GM18505 (cell line): Measurements from ENCODE around the gene MAPKAP1.

ENCODE experiments used
- ATAC-seq: cut with Tn5 transposase; IDR thresholded peaks from one replicate; pipeline ENCODE4 v1.9.1; 2021; ENCODE audit not compliant: unreplicated experiment
- POLR2A ChIP-seq: IDR thresholded peaks from 4 replicates; pipeline ENCODE4 v1.6.1; 2011; ENCODE audit warnings: borderline replicate concordance; ENCODE audit not compliant: insufficient read depth, insufficient read length; ENCODE audit errors: extremely low read depth

Gene MAPKAP1

GRCh38 chr9:125558453-125559092, 148.4 kb downstream of the MAPKAP1 start:
- no peak for ATAC-seq
- TF ChIP-seq POLR2A: no peak

DNA sequence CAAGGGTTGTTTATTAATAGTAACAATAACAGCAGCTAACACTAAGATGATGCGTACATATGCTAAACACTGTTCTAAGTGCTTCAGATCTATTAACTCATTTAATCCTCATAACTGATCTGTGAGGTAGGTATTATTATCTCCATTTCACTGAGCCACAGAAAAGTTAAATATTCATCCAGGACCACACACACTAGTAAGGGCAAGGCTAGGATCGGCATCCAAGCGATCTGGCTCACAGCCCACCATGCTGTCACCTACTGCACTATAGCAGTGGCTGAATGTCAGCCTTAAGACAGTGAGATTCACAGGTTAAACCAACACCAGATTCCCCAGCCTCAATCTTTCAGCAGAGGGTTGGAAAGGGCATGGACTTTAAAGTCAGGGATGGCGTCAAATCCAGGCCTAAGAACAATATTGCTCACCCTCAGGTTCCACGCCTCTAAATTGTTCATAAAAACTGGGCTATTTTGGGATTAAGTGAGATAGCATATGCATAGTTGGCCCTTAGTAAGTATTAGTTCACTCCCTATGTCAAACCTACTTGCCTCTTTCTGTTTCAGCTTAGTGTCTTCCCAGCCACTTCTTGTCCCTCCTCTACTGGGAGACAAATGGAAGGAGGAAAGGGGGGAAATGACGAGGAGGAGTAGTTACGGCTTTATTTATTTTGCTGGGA, 150.8 kb downstream of the MAPKAP1 start:
- no peak for ATAC-seq

DNA sequence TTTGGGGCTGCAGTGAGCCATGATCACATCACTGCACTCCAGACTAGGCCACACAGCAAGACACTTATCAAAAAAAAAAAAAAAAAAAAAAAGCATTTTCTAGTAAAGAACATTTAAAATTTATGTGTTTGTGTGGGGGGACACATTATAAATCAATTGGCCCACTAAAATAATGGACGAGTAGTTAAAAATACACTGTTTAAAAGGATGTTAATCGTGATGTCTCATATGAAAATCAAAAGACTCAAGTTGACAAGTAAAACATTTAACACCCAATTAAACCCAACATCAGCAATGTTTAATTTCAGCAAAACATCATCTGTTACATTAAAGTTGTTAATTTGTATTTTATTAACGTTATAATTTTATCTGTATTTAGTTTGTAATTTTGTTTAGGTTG, 152.3 kb downstream of the MAPKAP1 start:
- ATAC-seq: no peak
- no peak for TF ChIP-seq POLR2A

More for the DNA sequence above, 150.8 kb downstream of the MAPKAP1 start:
- TF ChIP-seq POLR2A: no peak

GRCh38 chr9:125551781-125552180, 155.2 kb downstream of the MAPKAP1 start:
- TF ChIP-seq POLR2A: no peak
- no peak for ATAC-seq

DNA sequence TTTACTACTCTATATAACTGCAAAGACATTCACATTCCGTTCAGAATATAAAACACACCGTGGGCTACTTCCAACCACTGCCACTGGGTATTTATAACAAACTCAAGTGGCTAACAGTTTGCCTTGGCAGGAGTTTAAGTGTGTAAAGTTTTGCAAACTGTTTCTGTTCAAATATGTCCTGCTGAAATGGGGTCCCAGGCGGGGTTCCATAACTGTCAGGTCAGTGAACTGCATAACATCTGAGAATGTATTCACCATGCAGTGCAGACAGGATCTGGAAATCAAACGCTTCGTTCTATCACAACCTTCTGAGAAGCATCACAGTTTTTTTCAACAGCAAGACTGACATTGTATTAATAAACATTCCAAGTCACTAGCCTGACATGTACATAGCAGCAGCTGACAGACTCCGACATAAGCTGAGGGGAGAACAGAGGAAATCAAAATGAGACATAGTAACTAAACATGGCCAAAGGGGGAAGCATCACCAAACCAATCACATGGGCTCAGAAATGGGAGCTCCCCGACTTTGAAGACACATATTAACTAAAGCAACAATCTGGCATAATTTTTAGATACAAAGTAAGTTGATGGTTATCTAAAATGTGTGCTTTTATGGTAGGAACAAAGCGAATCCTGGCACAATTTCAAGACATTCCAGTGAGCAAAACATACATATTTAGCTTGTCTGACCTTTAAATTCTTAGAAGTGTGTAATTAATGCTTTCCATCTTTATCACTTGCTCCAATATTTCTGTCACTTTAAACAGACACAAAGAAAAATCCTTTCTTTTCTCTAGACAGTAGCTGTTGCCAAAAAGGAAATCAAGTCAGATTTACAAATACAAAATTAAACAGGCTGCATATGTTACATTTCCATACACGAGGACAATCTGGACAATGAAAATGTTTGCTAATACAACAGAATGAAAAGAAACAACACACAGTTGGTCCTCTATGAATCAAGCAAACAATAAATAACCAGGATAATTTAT, 156.8 kb downstream of the MAPKAP1 start:
- no peak for TF ChIP-seq POLR2A
- ATAC-seq: no peak

DNA sequence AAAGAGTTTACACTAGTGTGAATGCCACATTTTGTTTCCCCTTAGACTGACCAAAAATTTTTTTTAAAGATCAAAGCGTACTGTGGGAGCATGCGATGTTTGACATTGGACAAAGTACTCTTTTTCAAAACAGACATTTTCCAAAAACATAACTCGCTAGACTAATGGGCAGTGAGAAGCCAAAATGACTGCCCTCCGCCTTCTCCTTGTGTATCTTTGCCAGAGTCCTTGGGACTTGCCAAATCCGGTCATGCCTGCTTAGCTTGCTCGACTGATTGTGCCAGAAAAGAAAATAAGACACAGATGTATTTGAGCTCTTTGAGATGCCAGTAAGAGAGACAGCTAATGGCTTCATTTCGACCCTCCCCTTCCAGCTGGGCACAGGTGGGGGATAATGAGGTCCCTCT, 157.5 kb downstream of the MAPKAP1 start:
- ATAC-seq: no peak
- TF ChIP-seq POLR2A: no peak

DNA sequence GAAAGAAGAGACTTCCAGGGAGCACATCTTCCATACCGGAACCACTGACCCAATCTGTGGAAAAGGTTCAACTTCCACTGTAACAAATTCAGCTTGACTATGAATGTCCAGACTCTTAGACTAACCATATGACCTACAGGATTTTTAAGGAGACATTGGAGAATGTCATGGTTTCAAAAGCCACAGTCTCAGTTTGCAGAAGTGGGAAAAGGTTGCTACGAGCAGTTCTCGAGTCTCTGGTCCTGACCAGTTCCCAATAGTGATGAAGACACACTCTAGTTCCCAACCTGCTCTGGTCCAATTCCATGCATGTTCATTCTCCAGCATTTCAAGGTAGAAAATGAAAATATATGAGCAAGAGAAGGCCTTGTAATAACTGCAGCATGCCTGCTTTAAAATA, 158.0 kb downstream of the MAPKAP1 start:
- no peak for ATAC-seq
- no peak for TF ChIP-seq POLR2A

DNA sequence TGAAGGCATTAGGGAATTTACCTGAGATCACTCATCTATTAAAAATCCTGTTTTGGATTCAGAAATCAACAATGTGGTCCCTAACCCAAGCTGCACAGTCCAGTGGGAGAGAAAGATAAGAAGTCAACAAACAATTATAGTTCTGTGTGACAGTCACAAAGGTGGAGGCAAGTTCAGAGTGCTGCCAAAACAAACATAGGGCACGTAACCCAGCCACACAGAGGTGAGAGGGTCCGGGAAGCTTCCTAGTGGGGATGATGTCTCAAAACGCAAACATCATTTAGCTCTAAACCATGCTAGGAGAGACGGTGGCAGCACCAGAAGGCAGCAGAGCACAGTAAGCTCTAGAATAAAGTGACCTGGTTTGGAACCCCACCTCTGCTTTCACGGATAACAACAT, 158.9 kb downstream of the MAPKAP1 start:
- TF ChIP-seq POLR2A: no peak

DNA sequence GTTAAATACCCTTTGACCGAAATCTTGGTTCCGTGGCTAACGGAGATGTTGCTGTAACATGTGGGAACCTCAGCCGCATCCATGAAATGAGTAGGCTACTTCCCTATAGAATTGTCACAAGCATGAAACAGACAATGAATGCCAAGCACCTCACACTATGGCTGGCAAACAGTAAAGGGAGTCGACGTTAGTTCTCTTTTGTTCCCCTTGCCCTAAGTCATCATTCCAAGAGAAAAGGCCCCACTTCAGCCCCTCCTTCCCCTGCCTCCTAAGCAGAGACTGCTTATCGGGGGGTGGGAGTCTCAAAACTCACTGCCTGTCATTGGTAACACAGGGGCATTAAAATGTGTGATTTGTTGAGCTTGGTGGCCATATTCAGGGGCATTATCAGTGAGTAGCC, 159.6 kb downstream of the MAPKAP1 start:
- no peak for TF ChIP-seq POLR2A
- no peak for ATAC-seq

More for the DNA sequence above, 158.9 kb downstream of the MAPKAP1 start:
- no peak for ATAC-seq

DNA sequence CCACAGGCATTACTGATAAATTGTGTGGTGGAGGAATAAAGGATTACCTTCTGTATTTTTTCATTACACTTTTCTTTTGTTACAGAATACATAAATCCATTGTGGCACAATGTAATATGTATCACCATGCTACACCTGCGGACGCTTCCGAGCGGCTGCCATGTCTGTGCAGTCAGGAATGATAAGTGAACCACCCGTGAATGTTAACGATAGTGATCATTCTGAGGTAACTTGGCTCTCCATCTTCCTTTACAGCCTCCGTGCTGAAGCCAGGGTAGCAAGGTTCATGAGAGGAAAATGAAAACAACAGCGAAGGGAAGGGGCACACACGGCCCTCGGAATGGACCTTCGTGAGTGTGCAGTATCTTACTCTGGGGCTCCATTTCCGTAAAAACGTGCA, 161.2 kb downstream of the MAPKAP1 start:
- ATAC-seq: no peak
- TF ChIP-seq POLR2A: no peak

DNA sequence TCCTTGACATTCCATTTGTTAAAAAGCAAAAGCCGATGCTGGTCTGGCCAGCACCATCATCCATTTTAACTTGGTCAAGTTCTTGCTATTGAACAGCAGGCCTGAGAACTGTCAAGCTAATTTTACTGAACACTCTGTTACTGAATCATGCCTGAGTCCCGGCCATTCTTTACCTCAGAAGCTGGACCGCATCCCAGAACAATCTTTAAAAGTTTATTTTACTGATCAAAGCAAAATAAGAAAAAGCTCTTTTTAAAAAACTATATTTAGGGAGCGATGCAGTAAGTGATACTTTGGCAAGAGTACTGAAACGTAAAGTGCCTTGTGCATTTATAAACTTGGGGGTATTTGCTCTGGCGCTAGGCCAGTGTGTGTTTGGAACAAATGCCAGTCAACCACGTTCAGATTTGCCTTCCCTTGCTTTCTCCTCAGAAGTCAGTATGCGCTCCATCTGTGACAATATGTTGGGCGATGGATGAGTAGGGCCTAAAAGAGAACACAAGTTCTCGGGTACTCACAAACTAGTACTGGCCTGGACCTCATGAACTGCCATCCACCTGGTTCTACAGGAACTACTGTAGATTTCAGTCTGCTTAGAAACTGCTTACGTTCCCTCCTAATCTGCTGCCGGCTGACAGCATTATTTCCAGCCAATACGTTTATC, 161.9 kb downstream of the MAPKAP1 start:
- ATAC-seq: no peak
- no peak for TF ChIP-seq POLR2A

- ATAC-seq: no peak
- TF ChIP-seq POLR2A: no peak
Measured at GRCh38 chr9:125544484-125544883, 162.5 kb downstream of the MAPKAP1 start.

DNA sequence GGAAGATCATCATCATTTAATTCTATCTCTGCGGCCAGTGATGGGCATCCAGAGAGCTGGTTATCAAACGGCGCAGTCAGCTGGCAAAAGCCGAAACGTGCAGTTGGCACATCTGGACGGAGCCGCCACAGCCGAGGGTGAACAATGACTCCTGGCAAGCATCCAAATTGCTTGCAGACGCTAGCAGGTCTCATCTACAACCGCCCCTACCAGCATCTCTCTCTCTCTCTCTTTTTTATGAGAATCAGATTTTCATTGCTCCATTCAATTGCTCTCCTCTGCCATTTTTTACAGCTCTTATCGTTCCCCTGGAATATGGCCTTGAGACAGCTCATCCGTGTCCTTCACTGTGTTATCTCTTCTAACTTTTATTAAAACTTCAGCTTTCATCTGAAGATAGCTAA, 165.2 kb downstream of the MAPKAP1 start:
- no peak for TF ChIP-seq POLR2A

More for the DNA sequence above, 165.2 kb downstream of the MAPKAP1 start:
- no peak for ATAC-seq
